CD4-positive, alpha-beta T cell treated with Interleukin-1 beta for 1 hour (primary cell): ENCODE measurements around the gene PTPRJ.
"Not testable (repeated sequence)": the region's sequence is repeated elsewhere in the genome, so short reads cannot be mapped to it uniquely, and the experiment has no call there.

ENCODE experiments used
- DNase-seq, 2 donors: peaks; one replicate each; pipeline ENCODE4 v3.0.0-alpha.2; 2020 to 2022

PTPRJ gene

DNA sequence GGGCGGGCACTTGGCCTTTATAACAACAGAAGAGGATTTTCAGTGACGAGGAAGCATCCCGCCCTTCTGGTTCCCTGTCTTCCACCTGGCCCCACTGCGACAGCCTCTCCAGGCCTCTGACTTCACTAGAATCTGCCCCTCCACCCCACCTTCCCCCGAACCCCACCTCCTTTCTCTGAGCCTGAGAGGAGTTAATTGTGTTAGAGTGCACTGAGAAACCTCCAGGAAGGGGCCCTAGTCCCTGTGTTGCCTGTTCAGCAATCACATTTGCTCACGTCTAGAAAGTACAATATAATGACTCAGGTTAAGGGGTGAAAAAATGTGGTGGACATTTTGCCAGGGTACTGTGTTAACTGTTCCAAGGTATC, 38.8 kb downstream of the PTPRJ start:
- DNase-seq, result no peak

DNA sequence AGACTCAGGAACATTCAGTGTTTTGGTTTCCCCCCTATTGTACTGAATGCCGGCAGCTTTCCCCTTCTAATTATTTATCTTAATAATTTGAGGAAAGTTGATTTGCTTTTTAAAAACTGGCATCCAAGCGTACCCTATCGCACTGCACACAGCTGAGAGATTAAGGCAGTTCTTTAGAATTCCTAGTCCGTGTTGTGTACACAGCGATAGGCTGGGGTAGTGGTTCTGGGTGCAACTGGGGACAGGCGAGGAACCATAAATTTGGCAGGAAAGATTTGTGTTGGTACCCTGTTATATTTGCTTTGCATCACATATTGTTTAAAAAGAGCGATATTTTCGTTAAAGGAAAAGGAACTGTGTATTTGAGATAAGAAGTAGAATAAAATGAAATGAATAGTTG, 39.2 kb downstream of the PTPRJ start:
- DNase-seq, result no peak

- DNase-seq, result peak; percentile 67 to 75
Observed at GRCh38 chr11:48020092-48020755, 39.9 kb downstream of the PTPRJ start.

GRCh38 chr11:48021201-48021820, 41.0 kb downstream of the PTPRJ start:
- not testable (repeated sequence) for DNase-seq

DNA sequence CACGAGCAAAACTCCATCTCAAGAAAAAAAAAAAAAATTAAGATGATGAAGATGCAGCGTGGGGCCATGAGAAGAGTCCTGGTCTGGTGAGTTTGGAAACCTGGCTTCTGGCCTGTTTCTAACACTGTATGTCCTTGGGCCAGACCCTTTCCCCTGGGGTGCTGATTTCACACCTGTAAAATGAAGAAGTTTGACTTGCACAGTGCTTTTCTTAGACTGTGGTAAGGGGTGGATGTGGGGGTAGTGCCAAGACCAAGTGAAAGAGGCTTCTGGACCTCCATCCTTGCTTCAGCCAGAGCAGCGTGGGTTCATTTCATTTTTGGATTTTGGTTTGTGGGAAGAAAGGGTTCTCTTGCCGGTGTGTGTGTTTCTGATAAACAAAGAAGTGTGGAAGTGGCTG, 42.1 kb downstream of the PTPRJ start:
- no peak for DNase-seq

GRCh38 chr11:48023608-48024007, 43.2 kb downstream of the PTPRJ start:
- not testable (repeated sequence) for DNase-seq

DNA sequence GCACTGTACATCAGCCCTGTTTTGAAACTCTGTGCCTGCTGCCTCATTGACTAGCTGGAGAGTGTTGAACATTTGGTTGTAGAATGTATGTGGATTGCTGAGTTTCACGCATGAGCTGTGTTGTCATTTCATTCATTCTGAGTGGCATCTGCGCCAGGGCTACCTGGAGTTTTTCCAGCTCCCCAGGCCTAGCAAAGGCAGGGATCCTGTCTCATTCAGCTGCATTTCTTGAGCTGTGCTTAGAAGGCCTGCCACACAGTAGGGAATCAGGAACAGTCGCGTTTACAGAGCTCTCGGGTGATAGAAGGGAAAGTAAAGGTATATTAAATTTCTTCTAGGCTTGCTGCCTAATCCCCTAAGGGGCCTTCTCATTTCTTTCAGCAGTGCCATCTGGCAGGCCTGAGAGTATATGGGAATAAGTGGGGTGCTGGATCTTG, 44.3 kb downstream of the PTPRJ start:
- DNase-seq, result no peak

- DNase-seq, result no peak
Observed at GRCh38 chr11:48025293-48025983, 45.1 kb downstream of the PTPRJ start.

- DNase-seq, result no peak
Observed at GRCh38 chr11:48025984-48026340, 45.6 kb downstream of the PTPRJ start.

DNA sequence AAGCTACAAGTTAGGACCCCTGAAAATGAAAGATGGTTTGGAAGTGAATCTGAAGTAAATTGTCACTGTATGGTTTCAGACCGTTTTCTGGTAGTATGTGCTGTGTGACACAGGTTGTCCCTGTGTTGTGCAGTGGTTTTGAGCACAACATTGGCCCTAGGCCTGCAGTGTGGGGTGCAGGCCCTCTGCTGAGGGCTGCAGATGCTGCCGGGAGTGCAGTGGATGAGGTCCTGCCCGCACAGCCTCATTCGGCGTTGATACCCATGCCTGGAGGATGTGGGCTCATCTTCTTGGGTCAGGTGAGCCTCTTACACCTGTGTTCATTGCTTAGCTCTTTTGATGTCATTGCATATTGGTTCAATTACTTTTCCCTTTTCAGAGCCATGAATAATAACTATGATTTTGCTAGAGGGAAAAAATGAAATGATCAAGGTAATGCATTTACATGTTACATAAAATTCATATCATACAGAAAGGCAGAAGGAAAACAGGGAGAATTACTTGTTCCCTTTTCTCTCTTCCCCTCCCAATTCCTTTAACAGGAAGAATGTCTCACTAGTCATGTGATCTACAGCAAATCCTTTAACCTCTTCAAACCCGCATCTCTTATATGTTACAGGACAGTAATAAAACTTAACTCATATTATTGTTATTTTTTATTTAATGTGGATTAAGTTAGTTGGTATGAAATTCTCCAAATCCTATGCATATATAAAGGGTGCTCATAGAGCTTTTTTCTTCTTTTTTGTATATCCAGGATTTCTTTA, 48.7 kb downstream of the PTPRJ start:
- DNase-seq, result peak in 1 of 2 donors; percentile 43

- DNase-seq, result no peak
Observed at GRCh38 chr11:48029681-48030290, 49.4 kb downstream of the PTPRJ start.

GRCh38 chr11:48031602-48032001, 51.2 kb downstream of the PTPRJ start:
- DNase-seq, result no peak

GRCh38 chr11:48032721-48033120, 52.4 kb downstream of the PTPRJ start:
- no peak for DNase-seq

DNA sequence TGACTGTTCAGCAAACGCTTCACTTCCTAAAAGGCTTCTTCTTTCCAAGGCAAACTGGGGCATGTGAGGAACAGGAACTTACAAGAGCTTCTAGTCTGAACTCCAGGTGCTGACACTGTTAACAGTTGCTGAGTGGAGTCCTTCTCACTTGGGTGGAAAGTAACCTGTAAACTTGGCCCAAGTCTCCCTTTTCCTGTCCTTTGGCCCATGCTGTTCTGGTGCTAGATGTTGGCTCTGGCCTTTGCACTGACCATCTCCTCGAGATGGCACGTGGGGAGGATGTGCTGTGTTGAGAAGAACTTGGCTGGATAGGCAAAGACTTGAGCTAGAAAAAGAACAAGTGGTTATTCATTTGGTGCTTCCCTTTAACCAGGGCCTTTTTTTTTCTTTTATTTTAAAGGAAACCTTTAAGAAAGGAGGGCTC, 53.6 kb downstream of the PTPRJ start:
- DNase-seq, result no peak

GRCh38 chr11:48034926-48035871, 54.8 kb downstream of the PTPRJ start:
- no peak for DNase-seq

GRCh38 chr11:48036011-48036410, 55.7 kb downstream of the PTPRJ start:
- DNase-seq, result no peak

GRCh38 chr11:48036466-48036865, 56.1 kb downstream of the PTPRJ start:
- DNase-seq, result no peak

GRCh38 chr11:48037709-48038468, 57.5 kb downstream of the PTPRJ start:
- no peak for DNase-seq

- DNase-seq, result no peak
Observed at GRCh38 chr11:48040830-48041444, 60.6 kb downstream of the PTPRJ start.

- DNase-seq, result no peak
Observed at GRCh38 chr11:48041877-48042695, 61.7 kb downstream of the PTPRJ start.
